Cerebellar nuclear complex (tissue), 1 donor: ENCODE measurements around the gene ZSCAN12.
"Not testable (repeated sequence)": the region's sequence is repeated elsewhere in the genome, so short reads cannot be mapped to it uniquely, and the experiment has no call there.

ENCODE experiments used
- DNase-seq, 2 experiments: peaks; one replicate each; lab custom pipeline; 2025; lab: John Stamatoyannopoulos, UW

Gene ZSCAN12

DNA sequence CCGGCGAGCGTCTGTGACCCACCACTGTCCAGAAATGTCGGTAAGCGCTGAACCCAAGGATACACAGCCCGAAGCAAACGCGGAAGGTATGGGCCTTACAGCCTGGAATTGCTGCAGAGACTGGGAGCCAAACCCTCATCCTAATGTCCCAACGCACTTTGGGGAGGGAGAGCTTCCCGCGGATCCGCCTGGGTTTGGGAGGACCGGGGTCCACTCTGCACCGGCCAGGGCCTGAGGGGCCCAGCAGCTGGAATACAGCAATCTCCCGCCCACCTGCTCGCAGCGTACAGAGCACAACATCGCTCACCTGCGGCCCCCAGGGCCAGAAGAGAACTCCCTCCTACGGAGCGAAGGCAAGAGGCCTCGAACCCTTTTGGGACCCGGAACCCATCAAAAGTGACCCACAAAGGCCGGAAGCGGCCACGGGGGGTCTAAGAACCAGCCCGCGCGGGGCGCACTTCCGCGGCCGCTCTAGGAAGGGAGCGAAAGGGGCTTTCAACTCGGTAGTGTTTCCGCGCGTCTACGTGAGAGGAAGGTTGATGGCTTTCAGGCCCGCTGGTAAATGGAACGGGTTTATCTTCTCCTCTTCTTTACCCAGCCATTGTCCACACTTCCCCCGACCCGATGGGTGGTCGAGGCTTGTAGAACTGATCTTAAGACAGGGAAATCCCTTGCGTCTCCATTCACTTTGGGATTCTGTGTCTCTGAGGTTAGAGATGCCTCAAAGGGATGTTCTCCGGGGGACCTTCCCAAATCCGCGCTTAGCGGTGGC lies at the start of gene ZSCAN12:
Gene ZSCAN12, minus strand, starts transcription at position 398 of the 772 bp plus-strand sequence. CDS start 1,342 bp downstream, outside the sequence.
- peak in 1 of 2 experiments; percentile 40 for DNase-seq

- DNase-seq = no peak
Observed at GRCh38 chr6:28449056-28449455, 49.5 kb upstream of the ZSCAN12 start.

DNA sequence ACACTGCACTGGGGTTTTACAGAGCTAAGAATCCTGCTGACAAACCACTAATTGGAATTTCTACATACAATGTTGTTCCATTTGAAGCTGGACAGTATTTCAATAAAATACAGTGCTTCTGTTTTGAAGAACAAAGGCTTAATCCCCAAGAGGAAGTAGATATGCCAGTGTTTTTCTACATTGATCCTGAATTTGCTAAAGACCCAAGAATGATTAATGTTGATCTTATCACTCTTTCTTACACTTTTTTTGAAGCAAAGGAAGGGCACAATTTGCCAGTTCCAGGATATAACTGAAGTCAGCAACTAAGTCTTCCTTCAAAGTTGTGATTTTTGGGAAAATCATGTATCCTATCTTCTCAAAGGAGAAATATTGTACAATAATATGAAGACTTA lies 48.0 kb upstream of the ZSCAN12 start:
- DNase-seq = not testable (repeated sequence)

GRCh38 chr6:28446818-28447511 lies 47.4 kb upstream of the ZSCAN12 start:
- no peak for DNase-seq

- DNase-seq = not testable (repeated sequence)
Observed at GRCh38 chr6:28444759-28445158, 45.2 kb upstream of the ZSCAN12 start.

DNA sequence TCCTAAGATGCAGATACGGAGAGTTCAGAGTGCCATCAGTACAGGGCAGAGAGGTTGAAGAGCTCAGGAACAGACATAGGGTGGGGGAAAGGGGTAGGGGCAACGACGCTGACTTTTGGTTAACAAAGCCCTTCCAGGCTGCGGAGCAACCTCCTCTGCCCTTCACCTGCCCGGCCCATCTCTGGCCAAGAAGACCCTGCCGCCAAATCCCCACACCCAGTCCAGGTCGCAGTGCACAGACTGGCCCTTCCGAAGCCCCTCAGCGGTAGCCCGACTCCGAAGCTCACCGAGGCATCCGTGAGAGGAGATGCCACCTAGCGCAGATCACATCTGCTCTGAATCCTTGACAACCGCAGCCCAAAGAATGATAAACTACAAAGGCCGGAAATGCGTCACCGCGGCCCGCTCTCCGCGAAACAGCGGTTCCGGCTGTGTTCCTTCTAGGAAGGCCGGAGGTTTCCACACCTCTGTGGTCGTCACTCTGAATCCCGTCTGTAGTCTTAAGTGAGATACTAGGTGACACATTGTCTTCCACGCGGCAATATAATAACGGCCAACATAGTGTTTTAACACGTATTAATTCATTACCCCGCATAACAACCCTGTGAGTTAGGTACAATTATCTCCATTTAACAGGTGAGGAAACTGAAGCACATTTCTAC lies 43.7 kb upstream of the ZSCAN12 start, which contains the start of gene ZSCAN23:
Gene ZSCAN23, minus strand, starts transcription at position 380 of the 662 bp plus-strand sequence. CDS start 7,225 bp downstream, outside the sequence.
- DNase-seq = peak in 1 of 2 experiments; percentile 53

DNA sequence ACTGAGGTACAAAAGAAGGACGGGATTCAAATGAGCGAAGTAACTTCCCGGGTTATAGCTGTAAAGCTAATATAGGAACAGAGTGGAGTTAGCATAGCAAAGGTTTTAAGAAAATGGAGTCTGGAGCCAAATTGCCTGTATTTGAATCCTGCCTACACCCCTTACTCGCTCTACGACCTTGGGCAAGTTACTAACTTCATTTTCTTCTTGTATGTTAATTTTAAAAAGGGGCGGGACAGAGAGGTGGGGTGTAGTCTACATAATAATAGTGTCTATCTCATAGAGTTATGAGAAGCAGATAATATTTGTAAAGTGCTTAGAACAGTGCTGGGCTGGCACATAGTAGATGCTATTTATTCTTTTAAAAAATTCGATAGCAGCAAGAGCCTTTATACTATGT lies 43.0 kb upstream of the ZSCAN12 start:
- DNase-seq = no peak

GRCh38 chr6:28436404-28436803 lies 36.9 kb upstream of the ZSCAN12 start:
- no peak for DNase-seq

GRCh38 chr6:28433119-28433518 lies 33.6 kb upstream of the ZSCAN12 start:
- no peak for DNase-seq

DNA sequence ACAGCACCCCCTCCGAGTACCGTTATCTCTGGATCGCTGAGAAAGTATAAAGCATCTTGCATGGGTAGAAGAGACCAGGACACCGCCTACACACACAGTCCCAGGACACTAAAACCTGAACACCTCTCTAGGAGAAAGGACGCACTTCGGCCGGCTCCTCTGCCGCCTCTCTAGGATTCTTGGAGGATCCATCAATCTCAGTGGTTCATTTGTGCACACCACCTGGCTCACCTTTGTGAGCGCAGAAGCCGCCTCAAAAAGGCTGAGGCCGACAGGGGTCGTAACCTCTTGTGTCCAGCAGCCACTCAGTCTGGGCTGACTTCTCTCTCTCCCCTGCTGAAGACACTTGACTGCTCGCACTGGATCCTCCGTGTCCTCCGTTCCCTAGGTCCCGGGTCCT lies 30.2 kb upstream of the ZSCAN12 start:
- DNase-seq = no peak

- DNase-seq = no peak
Observed at GRCh38 chr6:28425944-28426541, 26.5 kb upstream of the ZSCAN12 start.

GRCh38 chr6:28424163-28424562 lies 24.6 kb upstream of the ZSCAN12 start:
- DNase-seq = no peak

DNA sequence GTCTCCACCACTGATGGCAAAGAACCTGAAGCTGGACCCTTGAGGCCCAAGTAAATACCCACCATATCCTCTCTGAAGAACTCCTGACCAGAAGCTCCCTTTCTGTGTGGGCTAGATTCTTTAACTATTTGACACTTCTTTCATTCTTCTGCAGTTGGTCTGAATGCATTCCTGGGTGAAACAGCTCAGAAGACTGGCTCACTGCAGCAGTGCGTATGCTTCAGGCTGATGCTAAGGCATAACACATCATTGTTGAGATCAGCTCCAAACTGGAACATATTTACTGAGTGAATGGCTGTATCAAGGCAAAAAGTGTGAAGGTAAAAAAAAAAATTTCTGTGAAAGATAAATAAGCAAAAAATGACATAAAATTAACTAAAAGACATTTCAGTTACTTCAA lies 24.0 kb upstream of the ZSCAN12 start:
- DNase-seq = no peak

DNA sequence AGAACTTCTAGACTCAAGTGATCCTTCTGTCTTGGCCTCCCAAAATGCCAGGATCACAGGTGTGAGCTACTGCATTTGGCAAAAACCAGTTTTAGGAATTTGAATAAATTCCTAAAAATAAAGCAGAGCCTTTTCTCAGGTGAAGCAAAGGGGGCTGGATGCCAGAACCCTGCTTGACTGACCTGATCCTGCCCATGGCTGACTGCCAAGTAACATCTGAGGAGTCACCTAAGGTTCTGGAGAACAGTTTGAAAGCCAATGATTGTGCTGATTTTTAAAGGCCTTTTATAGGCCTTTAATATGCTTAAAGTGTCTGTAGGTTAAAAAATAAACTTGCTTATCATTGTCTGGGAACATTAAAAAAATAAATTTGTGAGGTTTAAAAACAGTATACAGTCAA lies 14.1 kb upstream of the ZSCAN12 start:
- no peak for DNase-seq

GRCh38 chr6:28410767-28411166 lies 11.2 kb upstream of the ZSCAN12 start:
- no peak for DNase-seq

GRCh38 chr6:28408076-28408802 lies 8.7 kb upstream of the ZSCAN12 start:
- DNase-seq = no peak

DNA sequence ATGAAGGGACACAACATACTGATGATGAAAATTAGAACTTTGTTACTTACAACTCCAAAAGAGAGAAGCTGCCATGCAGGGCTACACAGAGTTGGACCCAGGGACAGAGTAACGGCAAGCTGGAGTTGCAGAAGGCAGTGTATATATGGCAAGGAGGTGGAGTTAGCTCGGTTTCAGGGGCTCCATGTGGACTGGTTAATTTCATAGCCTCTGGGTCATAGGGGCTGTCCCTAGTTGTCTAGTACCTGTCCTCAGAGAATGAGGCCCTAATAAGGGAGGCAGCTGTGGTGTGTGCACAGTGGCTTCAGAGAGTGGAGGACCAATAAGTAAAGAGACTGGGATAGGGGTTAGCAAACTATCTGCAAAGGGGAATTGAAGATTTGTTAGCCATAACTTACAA lies 7.9 kb upstream of the ZSCAN12 start:
- no peak for DNase-seq

DNA sequence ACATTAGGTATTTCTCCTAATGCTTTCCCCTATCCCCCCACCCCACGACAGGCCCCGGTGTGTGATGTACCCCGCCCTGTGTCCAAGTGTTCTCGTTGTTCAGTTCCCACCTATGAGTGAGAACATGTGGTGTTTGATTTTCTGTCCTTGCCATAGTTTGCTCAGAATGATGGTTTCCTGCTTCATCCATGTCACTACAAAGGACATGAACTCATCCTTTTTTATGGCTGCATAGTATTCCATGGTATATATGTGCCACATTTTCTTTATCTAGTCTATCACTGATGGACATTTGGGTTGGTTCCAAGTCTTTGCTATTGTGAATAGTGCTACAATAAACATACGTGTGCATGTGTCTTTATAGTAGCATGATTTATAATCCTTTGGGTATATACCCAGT lies 4.4 kb upstream of the ZSCAN12 start:
- DNase-seq = not testable (repeated sequence)

GRCh38 chr6:28402197-28402596 lies 2.6 kb upstream of the ZSCAN12 start:
- DNase-seq = no peak

DNA sequence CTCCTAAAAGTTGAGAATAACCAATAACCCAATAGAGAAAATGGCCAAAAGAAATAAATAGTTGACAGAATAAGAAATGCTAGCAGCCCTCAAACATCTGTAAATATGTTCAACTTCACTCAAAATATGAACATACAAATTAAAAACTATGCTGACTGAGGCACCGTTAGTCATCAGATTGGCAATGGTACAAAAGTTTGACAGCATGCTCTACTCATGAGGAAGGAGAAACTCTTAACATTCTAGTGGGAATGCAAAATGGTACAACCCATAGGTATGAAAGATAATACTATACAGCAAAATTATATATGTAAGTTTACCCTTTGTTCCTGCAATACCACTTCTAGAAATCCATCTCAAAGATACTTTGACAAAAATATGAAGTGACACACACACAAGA lies 1.6 kb upstream of the ZSCAN12 start:
- DNase-seq = no peak

DNA sequence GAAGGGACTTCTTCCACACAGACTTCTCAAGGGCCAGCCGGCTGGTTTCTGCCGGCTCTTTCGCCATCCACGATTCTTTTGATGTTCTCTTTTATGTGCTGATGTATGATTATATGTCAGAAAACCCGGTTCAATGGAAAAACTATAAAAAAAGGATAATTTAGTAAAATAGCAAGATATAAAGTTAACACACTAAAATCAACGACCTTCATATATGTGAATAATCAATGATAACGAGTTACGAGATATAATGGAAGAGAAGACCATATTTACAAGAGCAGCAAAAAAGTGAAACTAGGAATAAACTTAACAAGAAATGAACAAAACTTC lies 540 bp upstream of the ZSCAN12 start:
- DNase-seq = no peak

DNA sequence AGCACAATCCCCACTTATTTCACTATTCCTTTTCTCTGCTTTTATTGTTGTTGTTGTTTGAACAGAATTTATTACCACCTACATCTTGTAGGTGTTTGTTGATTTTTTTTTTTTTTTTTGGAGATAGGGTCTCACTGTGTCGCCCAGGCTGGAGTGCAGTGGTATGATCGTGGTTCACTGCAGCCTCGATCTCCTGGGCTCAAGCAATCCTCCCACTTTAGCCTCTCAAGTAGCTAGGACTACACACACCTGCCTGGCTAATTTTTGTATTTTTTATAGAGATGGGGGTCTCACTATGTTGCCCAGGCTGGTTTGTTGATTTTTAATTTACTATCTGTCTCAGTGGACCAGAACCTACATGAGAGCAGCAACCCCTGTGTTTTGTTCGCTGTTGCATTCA lies 3.6 kb downstream of the ZSCAN12 start:
- no peak for DNase-seq
